Adrenal gland (tissue), 12 donors: ENCODE data around the gene VWDE. TPM values are rescaled to one million over a fixed set of nuclear protein-coding genes. Genes with fewer than 3 reads are reported as not detected.
"Not testable (repeated sequence)": the region's sequence is repeated elsewhere in the genome, so short reads cannot be mapped to it uniquely, and the experiment has no call there.

Source experiments
- DNase-seq, 7 donors: peaks; one replicate each; pipeline ENCODE4 v3.0.0-alpha.2; 2019 to 2020
- H3K27ac ChIP-seq, 5 donors: fragments of 200-600 bp; sonication (generic) in 4 of 5; 1 replicate in 3 of 5; 2 replicates in 2 of 5; pipeline versions ENCODE4 v1.5.1 to v1.8.0; 2016 to 2020; ENCODE audit warnings: mild to moderate bottlenecking in 1 of 5
- H3K27me3 ChIP-seq: fragments of 200-600 bp; 2 replicates; pipeline ENCODE4 v1.8.0; 2021
- H3K36me3 ChIP-seq, 2 donors: fragments of 200-600 bp; replicated peaks in 1 of 2; 1 replicate in 1 of 2; 2 replicates in 1 of 2; pipeline versions ENCODE4 v1.5.1 to v1.8.0; 2018 to 2022
- H3K4me1 ChIP-seq, 2 donors: fragments of 200-600 bp; replicated peaks in 1 of 2; 1 replicate in 1 of 2; 2 replicates in 1 of 2; pipeline versions ENCODE4 v1.5.1 to v1.8.0; 2018 to 2021
- H3K4me3 ChIP-seq, 4 donors: fragments of 200-600 bp; sonication (generic) in 3 of 4; one replicate each; pipeline ENCODE4 v1.5.1; 2016 to 2018
- H3K9me3 ChIP-seq, 3 donors: fragments of 200-600 bp; sonication (generic) in 1 of 3; replicated peaks in 1 of 3; 1 replicate in 2 of 3; 2 replicates in 1 of 3; pipeline versions ENCODE4 v1.5.1 to v1.8.0; 2016 to 2021
- CTCF ChIP-seq, 6 experiments: fragments of 450-650 bp in 4 of 6; fragments of 200-600 bp in 2 of 6; sonication (generic) in 1 of 6; IDR thresholded peaks; 1 replicate in 5 of 6; 2 replicates in 1 of 6; pipeline versions ENCODE4 v1.5.1 to v1.8.0; 2016 to 2021; ENCODE audit warnings: antibody characterized with exemption in 6 of 6, mild to moderate bottlenecking in 2 of 6, moderate library complexity in 1 of 6
- POLR2A ChIP-seq, 2 donors: fragments of 450-650 bp; IDR thresholded peaks; one replicate each; pipeline ENCODE4 v1.6.1; 2017; ENCODE audit warnings: antibody characterized with exemption in 2 of 2, mild to moderate bottlenecking in 2 of 2, moderate library complexity in 1 of 2
- WGBS, 4 donors: extraction: QIAGEN DNeasy Blood & Tissue Kit in 2 of 4; methylation state at CpG; one replicate each; pipeline versions ENCODE4 v1.1.5 to v1.1.7; 2013 to 2017; 5-methylcytosine and 5-hydroxymethylcytosine counted together
- intact Hi-C, 2 donors: fragments of 100-400 bp; cut with DNase I; formaldehyde crosslinking; loops; one replicate each; pipeline versions ENCODE4 v1.14.1 to v1.15.0; 2022 to 2023
- polyA plus RNA-seq, 3 donors: library from polyadenylated mRNA; stranded (reverse); fragments of 200-250 nt in 2 of 3; fragments of 350-450 nt in 1 of 3; fragmentation: Illumina TruSeq in 1 of 3; extraction: RNeasy Lipid Tissue Mini Kit (QIAGEN cat#74804) in 1 of 3; gene quantifications; one replicate each; pipeline ENCODE4 v1.2.3, GENCODE V29; 2013 to 2014
- total RNA-seq, 9 donors: library from RNA; depleted of rRNA in 4 of 9; stranded (reverse); fragments of >200 nt in 4 of 9; fragments of 120-200 nt in 1 of 9; fragmentation: NEBNext Ultra II Directional in 1 of 9; extraction: Animal tissue kit (Norgen Biotek cat#: 25700) in 1 of 9; gene quantifications; one replicate each; pipeline versions ENCODE4 v1.1.0 to v1.2.4, GENCODE V29; 2013 to 2023
- donor health status: healthy with polysubstance abuse.
- donor health status: Bipolar disorder and iron deficiency.
- donor health status: DM: yes; HTN: yes; CAD: no.
- donor health status: DM: no; HTN: no; CAD: no.
- donor health status: DM: no; HTN: no; CAD: no.
- donor health status: DM: yes; HTN: yes; CAD: no.

VWDE gene
- total and polyA plus RNA-seq, 12 donors: 0.26 to 11.1 (median 0.95) TPM; not detected in 2

- DNase-seq: no peak
- Histone ChIP-seq H3K36me3 (no peaks in the 10 kb centered on the region), H3K4me3 (no peak overlapping the region), H3K27me3 (no peaks in the 10 kb centered on the region), H3K4me1 (no peaks in the 10 kb centered on the region), H3K9me3 (no peaks in the 10 kb centered on the region), H3K27ac (no peak overlapping the region)
- TF ChIP-seq CTCF (IDR thresholded peaks at IDR 0.05) (no peak), POLR2A (IDR thresholded peaks at IDR 0.05) (no peak)
- intact Hi-C loops: no loop called here
These were observed 6.9 kb upstream of the VWDE start for GRCh38 chr7:12410523-12410922.

GRCh38 chr7:12409097-12409711, 5.5 kb upstream of the VWDE start:
- Histone ChIP-seq H3K27ac (no peak overlapping the region), H3K4me3 (no peak overlapping the region), H3K27me3 (no peaks in the 10 kb centered on the region), H3K36me3 (no peaks in the 10 kb centered on the region), H3K4me1 (no peaks in the 10 kb centered on the region), H3K9me3 (no peaks in the 10 kb centered on the region)
- TF ChIP-seq CTCF (IDR thresholded peaks at IDR 0.05) (no peak), POLR2A (IDR thresholded peaks at IDR 0.05) (no peak)
- DNase-seq: no peak
- intact Hi-C loops: no loop called here
- WGBS, 4 donors: 66 to 72% (median 67%) methylated on average over 4 of the region's 4 CpGs

- H3K4me3 ChIP-seq, DNase-seq, H3K27me3 ChIP-seq, intact Hi-C loops, H3K27ac ChIP-seq, H3K36me3 ChIP-seq, H3K9me3 ChIP-seq, H3K4me1 ChIP-seq: not testable (repeated sequence)
- 88 to 98% (median 90%) methylated on average over 8 of the region's 8 CpGs for WGBS, 4 donors
These were observed 4.0 kb upstream of the VWDE start for GRCh38 chr7:12407652-12408051.

- H3K4me1 ChIP-seq: no peaks in the 10 kb centered on the region
- TF ChIP-seq CTCF (IDR thresholded peaks at IDR 0.05) (no peak), POLR2A (IDR thresholded peaks at IDR 0.05) (no peak)
- WGBS, 4 donors: 72 to 76% (median 74%) methylated on average over 3 of the region's 3 CpGs
- intact Hi-C loops: no loop called here
- no peaks in the 10 kb centered on the region for H3K9me3 ChIP-seq
- H3K36me3 ChIP-seq: no peaks in the 10 kb centered on the region
- no peak overlapping the region for H3K4me3 ChIP-seq
- H3K27ac ChIP-seq: no peak overlapping the region
- H3K27me3 ChIP-seq: no peaks in the 10 kb centered on the region
- DNase-seq: no peak
These were observed 1.3 kb downstream of the VWDE start for GRCh38 chr7:12402365-12402725.

GRCh38 chr7:12401538-12402364, 1.9 kb downstream of the VWDE start:
- no peak for DNase-seq
- no peaks in the 10 kb centered on the region for H3K9me3 ChIP-seq
- H3K4me1 ChIP-seq: no peaks in the 10 kb centered on the region
- no peaks in the 10 kb centered on the region for H3K36me3 ChIP-seq
- no peak overlapping the region for H3K4me3 ChIP-seq
- no peaks in the 10 kb centered on the region for H3K27me3 ChIP-seq
- intact Hi-C loops: no loop called here
- H3K27ac ChIP-seq: no peak overlapping the region
- TF ChIP-seq POLR2A (IDR thresholded peaks at IDR 0.05): no peak
- TF ChIP-seq CTCF (IDR thresholded peaks at IDR 0.05): no peak
- WGBS, 4 donors: 69 to 74% (median 72%) methylated on average over 9 of the region's 9 CpGs
